Erythroblast (primary cell): ENCODE results near the gene POLD1.

Experiments used
- GATA1 ChIP-seq: IDR thresholded peaks from 2 replicates; pipeline ENCODE4 v1.6.1; 2011; ENCODE audit warnings: low read depth, mild to moderate bottlenecking, control low read depth, low read length, moderate library complexity
- POLR2A ChIP-seq: IDR thresholded peaks from 2 replicates; pipeline ENCODE4 v1.6.1; 2011; ENCODE audit warnings: mild to moderate bottlenecking, low read length

DNA sequence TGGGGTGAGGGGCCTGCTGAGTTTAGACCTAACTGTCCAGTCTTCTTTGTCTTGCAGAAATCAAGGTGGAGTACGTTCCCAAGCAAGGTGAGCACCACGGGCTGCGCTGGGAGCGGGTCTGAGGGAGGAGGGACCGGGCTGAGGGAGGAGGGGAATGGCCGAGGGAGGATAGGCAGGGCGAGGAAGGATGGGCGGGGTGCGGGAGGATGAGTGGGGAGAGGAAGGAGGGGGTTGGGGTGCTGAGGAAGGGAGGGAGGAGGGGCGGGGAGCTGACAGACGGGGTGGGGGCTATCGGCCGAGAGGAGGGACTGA lies 67.0 kb downstream of the POLD1 start:
- TF ChIP-seq POLR2A (no peak), GATA1 (no peak)
